A673 (cell line): ENCODE data around the gene PTPN20. TPM values are rescaled to one million over a fixed set of nuclear protein-coding genes. Genes with fewer than 3 reads are reported as not detected.
"Not testable (repeated sequence)": the region's sequence is repeated elsewhere in the genome, so short reads cannot be mapped to it uniquely, and the experiment has no call there.

Source experiments
- BruUV-seq: library from RNA; stranded (reverse); fragments of 400-500 nt; replicated peaks from 2 replicates; lab custom pipeline; 2021; lab: Mats Ljungman, UMichigan
- CTCF ChIA-PET: fragments of 300-600 bp; sonication (Branson Sonifier 250); formaldehyde crosslinking; loops from one replicate; lab custom pipeline; 2022; ENCODE audit warnings: antibody characterized with exemption; lab: Charles Lee
- POLR2A ChIA-PET: fragments of 300-600 bp; sonication (Branson Sonifier 250); formaldehyde crosslinking; loops from one replicate; lab custom pipeline; 2022; ENCODE audit warnings: antibody characterized with exemption; ENCODE audit not compliant: low non-redundant PET; lab: Charles Lee
- DNase-seq: peaks from one replicate; pipeline ENCODE4 v3.0.0-alpha.2; 2015; ENCODE audit warnings: low spot score
- H3K27ac ChIP-seq: fragments of 200-600 bp; sonication (generic); 2 replicates; pipeline ENCODE4 v1.5.1; 2016; ENCODE audit warnings: mixed run types, low read depth, mild to moderate bottlenecking, mixed read lengths, antibody characterized with exemption, low read length; ENCODE audit not compliant: poor library complexity, severe bottlenecking
- H3K27me3 ChIP-seq: fragments of 200-600 bp; sonication (generic); replicated peaks from 2 replicates; pipeline ENCODE4 v1.6.1; 2017; ENCODE audit warnings: mixed run types, low read depth, mild to moderate bottlenecking, mixed read lengths, antibody characterized with exemption, low read length; ENCODE audit not compliant: insufficient read depth, poor library complexity
- H3K36me3 ChIP-seq: fragments of 200-600 bp; sonication (generic); 2 replicates; pipeline ENCODE4 v1.6.1; 2016; ENCODE audit warnings: mixed run types, mild to moderate bottlenecking, mixed read lengths, antibody characterized with exemption, low read length; ENCODE audit not compliant: insufficient read depth, poor library complexity, severe bottlenecking
- H3K4me1 ChIP-seq: fragments of 200-600 bp; sonication (generic); 2 replicates; pipeline ENCODE4 v1.6.1; 2017; ENCODE audit warnings: mixed run types, mild to moderate bottlenecking, mixed read lengths, antibody characterized with exemption, low read length; ENCODE audit not compliant: insufficient read depth, poor library complexity, severe bottlenecking
- H3K4me3 ChIP-seq: fragments of 200-600 bp; sonication (generic); 2 replicates; pipeline ENCODE4 v1.5.1; 2016; ENCODE audit warnings: low read depth, mixed run types, mild to moderate bottlenecking, mixed read lengths, low read length; ENCODE audit not compliant: poor library complexity, severe bottlenecking
- H3K9me3 ChIP-seq: fragments of 200-600 bp; sonication (generic); 2 replicates; pipeline ENCODE4 v1.6.1; 2016; ENCODE audit warnings: mixed run types, low read depth, mild to moderate bottlenecking, mixed read lengths, antibody characterized with exemption, low read length; ENCODE audit not compliant: poor library complexity, severe bottlenecking
- intact Hi-C: fragments of 100-400 bp; cut with micrococcal nuclease; formaldehyde crosslinking; loops from one replicate; pipeline ENCODE4 v1.10.0; 2022; ENCODE audit not compliant: unreplicated experiment
- total RNA-seq: library from RNA; stranded (reverse); gene quantifications from 2 replicates; pipeline ENCODE4 v1.2.3, GENCODE V29; 2021

Gene PTPN20
- total RNA-seq, 1 experiment from 2014 or later, result not detected

GRCh38 chr10:46922498-46922897 lies 11.3 kb downstream of the PTPN20 start:
- H3K4me3 ChIP-seq, H3K9me3 ChIP-seq, intact Hi-C loops, POLR2A ChIA-PET, H3K27me3 ChIP-seq, BruUV-seq, H3K36me3 ChIP-seq, CTCF ChIA-PET, DNase-seq, H3K4me1 ChIP-seq, H3K27ac ChIP-seq: not testable (repeated sequence)

GRCh38 chr10:46925156-46925555 lies 13.9 kb downstream of the PTPN20 start:
- H3K9me3 ChIP-seq, BruUV-seq, POLR2A ChIA-PET, CTCF ChIA-PET, H3K4me1 ChIP-seq, intact Hi-C loops, DNase-seq, H3K36me3 ChIP-seq, H3K27ac ChIP-seq, H3K4me3 ChIP-seq, H3K27me3 ChIP-seq: not testable (repeated sequence)

DNA sequence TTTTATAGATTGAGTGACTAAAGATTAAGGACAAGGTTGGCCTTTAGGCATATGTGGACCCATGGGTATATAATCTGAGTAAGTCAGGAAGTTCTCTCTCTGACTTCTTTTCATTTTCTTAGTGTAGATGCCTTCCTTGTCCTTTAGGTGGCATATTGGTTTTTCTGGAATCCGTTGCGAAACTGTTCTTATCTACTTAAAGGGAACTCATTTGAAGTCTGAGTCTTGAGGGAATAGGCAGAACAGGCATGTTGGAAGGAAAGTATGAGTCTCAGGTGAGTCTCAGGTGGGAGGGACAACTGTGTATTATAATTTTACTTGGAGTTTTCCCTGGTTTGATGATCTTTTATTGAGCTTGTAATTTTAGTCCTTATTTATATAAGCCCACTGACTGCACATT lies 14.6 kb downstream of the PTPN20 start:
- POLR2A ChIA-PET, H3K4me1 ChIP-seq, intact Hi-C loops, H3K4me3 ChIP-seq, CTCF ChIA-PET, DNase-seq, H3K36me3 ChIP-seq, H3K27me3 ChIP-seq, H3K9me3 ChIP-seq, H3K27ac ChIP-seq, BruUV-seq: not testable (repeated sequence)

DNA sequence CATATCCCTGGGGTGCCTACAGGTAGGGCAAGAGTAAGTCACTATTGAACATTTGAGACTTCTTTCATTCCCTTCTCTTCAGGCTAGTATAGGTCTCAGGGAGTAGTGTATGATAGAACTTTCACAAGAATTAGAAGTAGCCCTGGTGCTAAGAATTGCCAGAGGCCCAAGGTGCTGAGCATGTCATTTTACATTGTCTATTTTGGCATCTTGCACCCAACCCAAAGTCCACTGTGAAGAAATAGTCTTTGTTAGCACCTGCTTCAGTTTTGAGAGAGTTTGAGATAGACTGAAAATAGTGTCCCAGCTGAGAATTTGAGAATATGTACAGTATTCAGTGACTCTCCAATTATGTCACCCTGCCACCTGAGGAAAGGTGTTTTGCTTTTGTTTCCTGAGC lies 17.6 kb downstream of the PTPN20 start:
- H3K9me3 ChIP-seq, H3K27me3 ChIP-seq, H3K4me3 ChIP-seq, CTCF ChIA-PET, H3K4me1 ChIP-seq, BruUV-seq, DNase-seq, H3K27ac ChIP-seq, POLR2A ChIA-PET, intact Hi-C loops, H3K36me3 ChIP-seq: not testable (repeated sequence)

DNA sequence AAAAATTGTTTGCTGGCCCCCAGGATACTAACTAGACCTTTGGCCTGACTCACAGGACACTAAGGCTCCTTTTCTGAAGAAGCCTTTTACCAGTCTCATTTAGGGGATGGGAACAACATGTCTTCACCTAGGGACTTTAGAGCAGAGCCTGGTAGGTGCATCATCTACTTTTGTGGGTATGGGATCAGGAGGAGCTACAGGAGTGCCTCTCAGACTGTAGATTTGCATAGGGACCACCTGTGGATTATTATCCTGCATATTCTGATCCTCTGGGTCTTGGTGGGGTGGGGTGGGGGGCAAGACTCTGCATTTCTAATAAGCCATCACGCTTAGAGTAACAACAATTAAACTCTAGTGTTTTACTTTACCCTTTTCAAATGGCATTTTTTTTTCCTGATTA lies 21.2 kb downstream of the PTPN20 start:
- H3K4me1 ChIP-seq, CTCF ChIA-PET, intact Hi-C loops, POLR2A ChIA-PET, H3K4me3 ChIP-seq, H3K27me3 ChIP-seq, DNase-seq, H3K9me3 ChIP-seq, H3K27ac ChIP-seq, H3K36me3 ChIP-seq, BruUV-seq: not testable (repeated sequence)

DNA sequence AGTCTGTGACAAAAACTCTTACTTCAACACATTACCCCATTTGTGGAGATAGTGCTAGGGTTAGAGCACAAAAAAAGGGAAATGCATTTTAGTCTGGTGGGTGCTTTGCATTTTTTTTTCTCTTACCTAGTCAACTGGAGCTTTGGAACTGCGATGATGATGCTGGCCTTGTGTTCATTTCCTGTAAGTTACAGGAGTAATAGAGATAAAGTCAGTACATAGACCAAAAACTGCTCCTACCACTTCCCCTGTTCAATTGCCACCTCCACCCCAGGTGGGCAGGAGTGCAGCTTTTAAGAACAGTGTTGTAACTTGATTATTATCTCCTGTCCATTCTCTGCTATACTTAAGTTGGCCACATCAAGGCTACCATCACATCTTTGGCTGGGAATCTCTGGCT lies 29.9 kb downstream of the PTPN20 start:
- H3K4me1 ChIP-seq, H3K36me3 ChIP-seq, H3K27me3 ChIP-seq, CTCF ChIA-PET, POLR2A ChIA-PET, BruUV-seq, intact Hi-C loops, DNase-seq, H3K27ac ChIP-seq, H3K4me3 ChIP-seq, H3K9me3 ChIP-seq: not testable (repeated sequence)

DNA sequence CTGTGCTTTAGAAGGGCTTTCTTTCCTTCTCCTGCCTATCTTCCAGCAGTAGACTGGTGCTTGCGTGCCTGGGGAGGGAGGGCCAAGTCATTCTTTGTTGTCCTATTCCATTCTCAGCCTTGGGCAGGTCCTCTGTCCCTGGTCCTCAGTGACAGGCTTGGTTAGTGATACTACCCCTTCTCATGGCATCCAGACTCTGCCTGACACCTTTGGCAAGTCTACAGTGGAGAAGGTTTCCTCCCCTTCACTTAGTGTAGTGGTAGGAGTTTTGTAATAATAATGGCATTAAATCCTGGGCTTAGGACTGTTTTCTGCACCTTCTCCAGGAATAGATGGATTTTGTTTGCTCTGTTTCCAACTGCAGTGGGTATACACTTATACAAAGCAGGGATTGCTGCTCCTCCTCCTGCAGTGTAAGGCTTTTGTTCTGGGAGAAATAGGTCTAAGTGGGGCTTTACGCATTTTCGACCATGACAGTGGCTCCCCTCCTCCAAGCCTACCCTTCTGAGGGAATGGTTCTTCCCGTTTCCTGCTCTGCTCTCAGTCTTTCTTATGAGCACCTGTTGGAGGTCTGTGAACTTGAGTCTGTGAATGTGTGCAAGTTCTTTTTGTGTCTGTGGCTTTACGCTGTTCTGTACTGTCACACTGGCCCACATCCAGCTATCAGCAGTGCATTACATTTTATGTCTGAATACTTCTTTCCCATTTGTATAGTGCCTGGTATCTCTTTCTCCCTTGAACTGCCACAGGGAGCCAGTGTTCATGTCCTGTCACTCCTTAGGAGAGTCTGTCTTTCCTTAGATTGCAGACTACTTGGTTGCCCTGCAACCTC lies 37.7 kb downstream of the PTPN20 start:
- H3K4me1 ChIP-seq, CTCF ChIA-PET, BruUV-seq, DNase-seq, H3K4me3 ChIP-seq, H3K36me3 ChIP-seq, POLR2A ChIA-PET, H3K9me3 ChIP-seq, H3K27me3 ChIP-seq, intact Hi-C loops, H3K27ac ChIP-seq: not testable (repeated sequence)
